ENCODE data around the gene MCM7.

Gene MCM7

DNA sequence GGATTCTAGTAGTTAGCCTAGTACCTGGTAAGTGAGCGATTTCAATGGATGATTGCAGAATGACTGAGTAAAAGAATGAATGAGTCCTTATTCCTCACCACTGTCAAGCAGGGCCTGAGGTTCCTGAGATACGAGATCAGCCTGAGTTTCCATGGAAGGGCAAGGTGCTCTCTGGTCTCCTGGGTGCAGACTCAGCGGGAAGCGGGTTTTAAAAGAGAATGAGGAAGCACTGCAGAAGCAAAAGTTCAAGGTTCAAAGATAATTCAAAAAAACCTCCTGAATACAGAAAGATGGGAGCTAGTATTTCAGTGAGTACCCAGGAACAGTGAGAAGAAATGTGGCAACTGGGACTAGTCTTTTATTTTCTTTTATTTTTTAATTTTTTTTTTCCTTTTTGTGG is 24.0 kb downstream of the MCM7 start:
- H3K4me3 Mint-ChIP-seq = no peak overlapping the region
- no peaks in the 10 kb centered on the region for H3K27me3 Mint-ChIP-seq
- H3K27ac Mint-ChIP-seq = peak overlapping the region; percentile 75
- H3K36me3 Mint-ChIP-seq (ENCODE audit: low read depth) = peaks cover 74% of the 10 kb centered on the region
- peaks cover 30% of the 10 kb centered on the region for H3K4me1 Mint-ChIP-seq (ENCODE audit: low read depth)
- H3K9me3 Mint-ChIP-seq = peaks cover 4% of the 10 kb centered on the region

- no peaks in the 10 kb centered on the region for H3K27me3 Mint-ChIP-seq
- no peak overlapping the region for H3K4me3 Mint-ChIP-seq
- no peak overlapping the region for H3K27ac Mint-ChIP-seq
- H3K4me1 Mint-ChIP-seq (ENCODE audit: low read depth) = peaks cover 19% of the 10 kb centered on the region
- H3K9me3 Mint-ChIP-seq = peaks cover 22% of the 10 kb centered on the region
- H3K36me3 Mint-ChIP-seq (ENCODE audit: low read depth) = peaks cover 87% of the 10 kb centered on the region
These were observed 25.8 kb downstream of the MCM7 start for GRCh38 chr7:100075418-100075817.

DNA sequence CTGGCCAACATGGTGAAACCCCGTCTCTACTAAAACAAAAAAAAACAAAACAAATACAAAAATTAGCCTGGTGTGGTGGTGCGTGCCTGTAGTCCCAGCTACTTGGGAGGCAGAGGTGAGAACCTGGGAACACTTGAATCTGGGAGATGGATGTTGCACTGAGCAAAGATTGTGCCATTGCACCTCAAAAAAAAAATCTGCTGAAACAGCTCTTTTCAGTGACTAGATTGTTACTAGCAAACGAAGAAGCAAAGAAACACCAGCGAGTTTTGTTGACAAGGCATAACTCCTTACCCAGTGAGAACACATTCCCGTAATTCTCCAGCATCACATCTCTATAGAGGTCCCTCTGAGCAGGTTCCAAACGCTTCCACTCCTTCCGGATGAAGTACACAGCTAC is 26.4 kb downstream of the MCM7 start:
- peaks cover 88% of the 10 kb centered on the region for H3K36me3 Mint-ChIP-seq (ENCODE audit: low read depth)
- no peak overlapping the region for H3K4me3 Mint-ChIP-seq
- peaks cover 13% of the 10 kb centered on the region for H3K4me1 Mint-ChIP-seq (ENCODE audit: low read depth)
- H3K9me3 Mint-ChIP-seq = peaks cover 25% of the 10 kb centered on the region
- no peaks in the 10 kb centered on the region for H3K27me3 Mint-ChIP-seq
- no peak overlapping the region for H3K27ac Mint-ChIP-seq

DNA sequence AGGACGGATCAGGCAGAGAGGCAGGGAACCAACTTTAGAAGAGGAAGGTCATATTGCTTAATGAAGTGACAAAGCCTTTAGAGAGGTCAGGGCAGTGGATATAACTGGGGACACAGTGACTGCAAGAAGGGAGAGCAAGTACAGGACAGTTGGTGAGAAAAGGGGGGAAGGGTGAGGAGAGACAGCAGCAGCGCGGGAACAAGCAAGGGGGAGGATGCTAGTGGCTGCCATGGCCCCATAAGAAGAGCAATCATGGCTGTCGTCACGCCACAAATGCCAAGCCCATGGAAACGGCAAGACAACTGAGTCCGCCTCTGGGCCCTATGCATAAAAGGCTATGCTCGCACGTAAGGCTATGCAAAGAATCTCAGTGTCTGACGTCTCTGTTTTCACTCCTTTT is 28.7 kb downstream of the MCM7 start:
- Mint-ChIP-seq H3K9me3 (peaks cover 26% of the 10 kb centered on the region), H3K27ac (no peak overlapping the region), H3K4me1 (ENCODE audit: low read depth) (no peaks in the 10 kb centered on the region), H3K4me3 (no peak overlapping the region), H3K36me3 (ENCODE audit: low read depth) (peaks cover 85% of the 10 kb centered on the region), H3K27me3 (no peaks in the 10 kb centered on the region)

DNA sequence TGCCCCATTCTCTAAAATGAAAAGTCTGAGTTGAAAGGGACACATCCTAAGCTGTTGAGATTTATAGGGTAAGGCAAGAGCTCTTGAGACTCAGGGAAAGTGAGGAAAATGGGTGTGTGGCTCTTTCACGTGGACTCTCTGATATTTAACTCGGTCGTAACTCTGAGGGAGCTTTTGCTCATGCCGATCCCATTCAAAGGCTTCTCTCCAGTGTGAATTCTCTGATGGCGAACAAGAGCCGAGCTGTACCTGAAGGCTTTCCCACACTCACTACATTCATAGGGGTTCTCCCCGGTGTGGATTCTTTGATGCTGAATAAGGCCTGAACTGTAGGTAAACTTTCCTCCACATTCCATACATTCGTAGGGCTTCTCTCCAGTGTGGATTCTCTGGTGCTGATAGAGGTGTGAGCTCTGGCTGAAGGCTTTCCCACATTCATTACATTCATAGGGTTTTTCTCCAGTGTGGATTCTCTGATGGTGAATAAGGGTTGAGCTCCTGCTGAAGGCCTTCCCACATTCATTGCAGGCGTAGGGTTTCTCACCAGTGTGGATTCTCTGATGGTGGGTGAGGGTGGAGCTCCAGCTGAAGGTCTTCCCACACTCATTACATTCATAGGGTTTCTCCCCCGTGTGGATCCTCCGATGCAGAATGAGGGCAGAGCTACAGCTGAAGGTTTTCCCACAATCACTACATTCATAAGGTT is 30.0 kb downstream of the MCM7 start:
- Mint-ChIP-seq H3K36me3 (ENCODE audit: low read depth) (peaks cover 80% of the 10 kb centered on the region), H3K27ac (no peak overlapping the region), H3K4me1 (ENCODE audit: low read depth) (no peaks in the 10 kb centered on the region), H3K9me3 (peaks cover 26% of the 10 kb centered on the region), H3K27me3 (no peaks in the 10 kb centered on the region), H3K4me3 (no peak overlapping the region)

DNA sequence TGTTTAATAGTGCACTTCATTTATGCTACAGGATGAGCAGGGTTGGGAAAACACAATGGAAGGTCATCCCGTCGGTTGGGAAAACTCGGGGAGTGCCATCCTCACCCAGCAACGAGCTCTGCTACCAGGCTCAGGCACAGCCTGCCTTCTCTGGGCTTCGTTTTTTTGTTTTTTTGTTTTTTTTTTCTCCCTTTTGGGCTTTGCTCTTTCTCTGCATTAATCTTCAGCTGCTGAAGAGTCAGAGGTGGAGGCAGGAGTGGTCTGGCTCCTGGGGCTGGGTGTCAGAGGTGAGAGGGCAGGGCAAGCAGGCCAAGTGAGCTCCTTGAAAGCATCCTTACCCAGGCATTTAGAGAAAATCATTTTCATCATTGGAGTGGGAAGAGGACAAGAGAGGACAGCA is 31.2 kb downstream of the MCM7 start:
- no peak overlapping the region for H3K27ac Mint-ChIP-seq
- no peaks in the 10 kb centered on the region for H3K27me3 Mint-ChIP-seq
- H3K4me1 Mint-ChIP-seq (ENCODE audit: low read depth) = no peaks in the 10 kb centered on the region
- H3K9me3 Mint-ChIP-seq = peaks cover 26% of the 10 kb centered on the region
- H3K4me3 Mint-ChIP-seq = no peak overlapping the region
- H3K36me3 Mint-ChIP-seq (ENCODE audit: low read depth) = peaks cover 74% of the 10 kb centered on the region

- Mint-ChIP-seq H3K36me3 (ENCODE audit: low read depth) (peaks cover 57% of the 10 kb centered on the region), H3K4me3 (no peak overlapping the region), H3K27ac (no peak overlapping the region), H3K27me3 (no peaks in the 10 kb centered on the region), H3K4me1 (ENCODE audit: low read depth) (no peaks in the 10 kb centered on the region), H3K9me3 (peaks cover 20% of the 10 kb centered on the region)
These were observed 34.2 kb downstream of the MCM7 start for GRCh38 chr7:100066953-100067352.

- Mint-ChIP-seq H3K27me3 (no peaks in the 10 kb centered on the region), H3K4me3 (no peak overlapping the region), H3K27ac (peak overlapping the region; percentile 40), H3K4me1 (ENCODE audit: low read depth) (no peaks in the 10 kb centered on the region), H3K9me3 (peaks cover 7% of the 10 kb centered on the region), H3K36me3 (ENCODE audit: low read depth) (peaks cover 47% of the 10 kb centered on the region)
These were observed 35.6 kb downstream of the MCM7 start for GRCh38 chr7:100065452-100066186.

GRCh38 chr7:100064162-100064561 is 37.0 kb downstream of the MCM7 start:
- Mint-ChIP-seq H3K27me3 (no peaks in the 10 kb centered on the region), H3K9me3 (no peaks in the 10 kb centered on the region), H3K4me3 (no peak overlapping the region), H3K36me3 (ENCODE audit: low read depth) (peaks cover 35% of the 10 kb centered on the region), H3K4me1 (ENCODE audit: low read depth) (no peaks in the 10 kb centered on the region), H3K27ac (no peak overlapping the region)

- Mint-ChIP-seq H3K36me3 (ENCODE audit: low read depth) (peaks cover 35% of the 10 kb centered on the region), H3K27ac (no peak overlapping the region), H3K9me3 (no peaks in the 10 kb centered on the region), H3K4me3 (no peak overlapping the region), H3K27me3 (no peaks in the 10 kb centered on the region), H3K4me1 (ENCODE audit: low read depth) (no peaks in the 10 kb centered on the region)
These were observed 37.8 kb downstream of the MCM7 start for GRCh38 chr7:100063376-100063775.

- Mint-ChIP-seq H3K36me3 (ENCODE audit: low read depth) (peaks cover 29% of the 10 kb centered on the region), H3K9me3 (no peaks in the 10 kb centered on the region), H3K4me1 (ENCODE audit: low read depth) (no peaks in the 10 kb centered on the region), H3K27ac (no peak overlapping the region), H3K27me3 (no peaks in the 10 kb centered on the region), H3K4me3 (no peak overlapping the region)
These were observed 39.5 kb downstream of the MCM7 start for GRCh38 chr7:100061518-100062193.

GRCh38 chr7:100059251-100059739 is 41.9 kb downstream of the MCM7 start:
- H3K9me3 Mint-ChIP-seq = no peaks in the 10 kb centered on the region

DNA sequence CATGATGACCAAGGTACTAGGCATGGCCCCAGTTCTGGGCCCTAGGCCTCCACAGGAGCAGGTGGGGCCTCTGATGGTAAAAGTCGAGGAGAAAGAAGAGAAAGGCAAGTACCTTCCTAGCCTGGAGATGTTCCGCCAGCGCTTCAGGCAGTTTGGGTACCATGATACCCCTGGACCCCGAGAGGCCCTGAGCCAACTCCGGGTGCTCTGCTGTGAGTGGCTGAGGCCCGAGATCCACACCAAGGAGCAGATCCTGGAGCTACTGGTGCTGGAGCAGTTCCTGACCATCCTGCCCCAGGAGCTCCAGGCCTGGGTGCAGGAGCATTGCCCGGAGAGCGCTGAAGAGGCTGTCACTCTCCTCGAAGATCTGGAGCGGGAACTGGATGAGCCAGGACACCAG is 44.2 kb downstream of the MCM7 start:
- H3K4me3 Mint-ChIP-seq = no peak overlapping the region
- H3K4me1 Mint-ChIP-seq (ENCODE audit: low read depth) = no peaks in the 10 kb centered on the region
- H3K27ac Mint-ChIP-seq = no peak overlapping the region
- H3K27me3 Mint-ChIP-seq = no peaks in the 10 kb centered on the region
- no peaks in the 10 kb centered on the region for H3K9me3 Mint-ChIP-seq
- peaks cover 10% of the 10 kb centered on the region for H3K36me3 Mint-ChIP-seq (ENCODE audit: low read depth)

More at GRCh38 chr7:100059251-100059739, 41.9 kb downstream of the MCM7 start:
- Mint-ChIP-seq H3K4me3 (no peak overlapping the region), H3K36me3 (ENCODE audit: low read depth) (peaks cover 19% of the 10 kb centered on the region), H3K27me3 (no peaks in the 10 kb centered on the region), H3K27ac (no peak overlapping the region), H3K4me1 (ENCODE audit: low read depth) (no peaks in the 10 kb centered on the region)

- Mint-ChIP-seq H3K9me3 (no peaks in the 10 kb centered on the region), H3K27me3 (no peaks in the 10 kb centered on the region), H3K27ac (no peak overlapping the region), H3K4me1 (ENCODE audit: low read depth) (peaks cover 12% of the 10 kb centered on the region), H3K4me3 (no peak overlapping the region), H3K36me3 (ENCODE audit: low read depth) (peaks cover 4% of the 10 kb centered on the region)
These were observed 48.0 kb downstream of the MCM7 start for GRCh38 chr7:100053215-100053614.

GRCh38 chr7:100051611-100052010 is 49.6 kb downstream of the MCM7 start:
- H3K27ac Mint-ChIP-seq = peak overlapping the region; percentile 32
- no peaks in the 10 kb centered on the region for H3K9me3 Mint-ChIP-seq
- no peaks in the 10 kb centered on the region for H3K36me3 Mint-ChIP-seq (ENCODE audit: low read depth)
- peak overlapping the region; percentile 25 for H3K4me3 Mint-ChIP-seq
- no peaks in the 10 kb centered on the region for H3K27me3 Mint-ChIP-seq
- peaks cover 12% of the 10 kb centered on the region for H3K4me1 Mint-ChIP-seq (ENCODE audit: low read depth)

All from stimulated activated naive CD8-positive, alpha-beta T cell treated with anti-CD3 and anti-CD28 coated beads, Interleukin-15, Interleukin-2, amounts not matched to agents 100 ng/mL and 50 ng/mL, for 24 hours (primary cell).